Ishikawa (cell line): ENCODE data around the gene ZC3H4.

Experiments used
- CREB1 ChIP-seq: IDR thresholded peaks from 2 replicates; pipeline ENCODE4 v1.6.1; 2012; ENCODE audit warnings: low read depth
- EP300 ChIP-seq: IDR thresholded peaks from 2 replicates; pipeline ENCODE4 v1.6.1; 2012; ENCODE audit warnings: borderline replicate concordance
- MAX ChIP-seq: IDR thresholded peaks from 2 replicates; pipeline ENCODE4 v1.6.1; 2012
- USF1 ChIP-seq: IDR thresholded peaks from 2 replicates; pipeline ENCODE4 v1.6.1; 2012

DNA sequence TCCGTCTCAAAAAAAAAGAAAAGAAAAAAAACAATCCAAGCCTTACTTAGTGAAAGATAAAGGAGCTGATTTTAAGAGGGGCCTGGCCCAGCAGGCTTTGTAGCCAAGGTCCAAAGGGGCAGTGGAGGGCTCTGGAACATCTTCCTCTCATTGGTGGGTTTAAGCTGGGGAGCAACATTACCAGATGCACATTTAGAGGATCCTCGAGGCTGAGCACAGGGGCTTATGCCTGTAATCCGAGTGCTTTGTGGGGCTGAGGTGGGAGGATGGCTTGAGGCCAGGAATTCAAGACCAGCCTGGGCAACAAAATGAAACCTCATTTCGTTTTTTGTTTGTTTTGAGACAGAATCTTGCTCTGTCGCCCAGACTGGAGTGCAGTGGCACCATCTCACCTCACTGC is 57.2 kb downstream of the ZC3H4 start:
- TF ChIP-seq CREB1 (no peak), USF1 (no peak), MAX (no peak), EP300 (no peak)
